Neural progenitor cell (in vitro differentiated cells): ENCODE measurements around the gene TMEM214. TPM values are rescaled to one million over a fixed set of nuclear protein-coding genes. Genes with fewer than 3 reads are reported as not detected.
A peak's percentile ranks its signal among the peaks of the same experiment; 100 is the strongest.
"Not testable (repeated sequence)": the region's sequence is repeated elsewhere in the genome, so short reads cannot be mapped to it uniquely, and the experiment has no call there.

ENCODE experiments used
- DNase-seq: peaks from one replicate; pipeline ENCODE4 v3.0.0-alpha.2; 2016; ENCODE audit warnings: low spot score
- H2AFZ ChIP-seq: fragments of 200-600 bp; sonication (generic); replicated peaks from 2 replicates; pipeline ENCODE4 v1.6.1; 2016; ENCODE audit warnings: antibody characterized with exemption
- H3F3A ChIP-seq: fragments of 200-600 bp; sonication (generic); 2 replicates; pipeline ENCODE4 v1.6.1; 2016; ENCODE audit warnings: antibody characterized with exemption, low read depth
- H3K27ac ChIP-seq: fragments of 200-600 bp; sonication (generic); 2 replicates; pipeline ENCODE4 v1.5.1; 2016; ENCODE audit warnings: mild to moderate bottlenecking
- H3K27me3 ChIP-seq: fragments of 200-600 bp; sonication (generic); 2 replicates; pipeline ENCODE4 v1.6.1; 2016; ENCODE audit warnings: mild to moderate bottlenecking, moderate library complexity
- H3K36me3 ChIP-seq: fragments of 200-600 bp; sonication (generic); 2 replicates; pipeline ENCODE4 v1.5.1; 2016
- H3K4me1 ChIP-seq: fragments of 200-600 bp; sonication (generic); 2 replicates; pipeline ENCODE4 v1.6.1; 2016; ENCODE audit warnings: mixed run types
- H3K4me2 ChIP-seq: fragments of 200-600 bp; sonication (generic); 2 replicates; pipeline ENCODE4 v1.6.1; 2016
- H3K4me3 ChIP-seq: fragments of 200-600 bp; sonication (generic); 2 replicates; pipeline ENCODE4 v1.5.1; 2016
- H3K79me2 ChIP-seq: fragments of 200-600 bp; sonication (generic); 2 replicates; pipeline ENCODE4 v1.6.1; 2016; ENCODE audit warnings: low read depth
- H3K9ac ChIP-seq: fragments of 200-600 bp; sonication (generic); 2 replicates; pipeline ENCODE4 v1.6.1; 2016
- H3K9me3 ChIP-seq: fragments of 200-600 bp; sonication (generic); 2 replicates; pipeline ENCODE4 v1.5.1; 2016; ENCODE audit warnings: low read depth
- H4K20me1 ChIP-seq: fragments of 200-600 bp; sonication (generic); 2 replicates; pipeline ENCODE4 v1.6.1; 2016; ENCODE audit warnings: low read depth
- H3K27ac Mint-ChIP-seq: 3 replicates; pipeline ENCODE4 v1.8.0; 2021; ENCODE audit warnings: mixed read lengths
- H3K27me3 Mint-ChIP-seq: 2 replicates; pipeline ENCODE4 v1.8.0; 2022; ENCODE audit warnings: low read depth, mild to moderate bottlenecking, inconsistent platforms, moderate library complexity, mixed read lengths; ENCODE audit not compliant: insufficient read depth
- H3K36me3 Mint-ChIP-seq: 3 replicates; pipeline ENCODE4 v1.8.0; 2021; ENCODE audit warnings: mixed read lengths
- H3K4me1 Mint-ChIP-seq: 3 replicates; pipeline ENCODE4 v1.8.0; 2021; ENCODE audit warnings: mixed read lengths
- H3K4me3 Mint-ChIP-seq: 3 replicates; pipeline ENCODE4 v1.8.0; 2021; ENCODE audit warnings: mild to moderate bottlenecking, moderate library complexity, mixed read lengths
- H3K9me3 Mint-ChIP-seq: 3 replicates; pipeline ENCODE4 v1.8.0; 2020; ENCODE audit warnings: mixed read lengths
- CTCF ChIP-seq: fragments of 200-600 bp; sonication (generic); IDR thresholded peaks from 2 replicates; pipeline ENCODE4 v1.5.1; 2017; ENCODE audit warnings: antibody characterized with exemption, mild to moderate bottlenecking
- EZH2 ChIP-seq: fragments of 200-600 bp; sonication (generic); IDR thresholded peaks from 2 replicates; pipeline ENCODE4 v1.6.1; 2017; ENCODE audit warnings: antibody characterized with exemption, mild to moderate bottlenecking, moderate library complexity
- EZH2phosphoT487 ChIP-seq: fragments of 200-600 bp; sonication (generic); IDR thresholded peaks from 2 replicates; pipeline ENCODE4 v1.6.1; 2017; ENCODE audit warnings: antibody characterized with exemption
- total RNA-seq: library from RNA; depleted of rRNA; stranded (reverse); fragments of >200 nt; gene quantifications from 2 replicates; pipeline ENCODE4 v1.2.3, GENCODE V29; 2015; ENCODE audit warnings: low replicate concordance

Gene TMEM214
- total RNA-seq, 1 donor from 2014 or later, result 18.1 TPM

GRCh38 chr2:27074738-27075565 is 42.2 kb downstream of the TMEM214 start:
- H3K4me1 ChIP-seq, result peaks cover 22% of the 10 kb centered on the region
- H3K27ac ChIP-seq, result no peak overlapping the region
- Mint-ChIP-seq H3K27me3 (peaks cover 2% of the 10 kb centered on the region), H3K36me3 (peaks cover 4% of the 10 kb centered on the region), H3K9me3 (no peaks in the 10 kb centered on the region), H3K4me3 (peak overlapping the region; percentile 36), H3K4me1 (peaks cover 62% of the 10 kb centered on the region), H3K27ac (peak overlapping the region; percentile 30)
- no peak overlapping the region for H2AFZ ChIP-seq
- H3K9ac ChIP-seq, result no peak overlapping the region
- peaks cover 6% of the 10 kb centered on the region for H4K20me1 ChIP-seq
- no peak overlapping the region for H3K4me3 ChIP-seq
- peaks cover 14% of the 10 kb centered on the region for H3K79me2 ChIP-seq
- H3K4me2 ChIP-seq, result no peak overlapping the region
- no peaks in the 10 kb centered on the region for H3K27me3 ChIP-seq
- H3K36me3 ChIP-seq, result no peaks in the 10 kb centered on the region
- TF ChIP-seq EZH2phosphoT487 (no peak), EZH2 (no peak), CTCF (no peak)
- peaks cover 24% of the 10 kb centered on the region for H3F3A ChIP-seq
- no peak for DNase-seq
- no peaks in the 10 kb centered on the region for H3K9me3 ChIP-seq

GRCh38 chr2:27075566-27075871 is 42.8 kb downstream of the TMEM214 start:
- not testable (repeated sequence) for H3K4me3 ChIP-seq, H3K27ac ChIP-seq, H3K9ac ChIP-seq, H2AFZ ChIP-seq, H3K27ac Mint-ChIP-seq, H3K27me3 Mint-ChIP-seq, H3K36me3 ChIP-seq, DNase-seq, H3K27me3 ChIP-seq, H3K9me3 Mint-ChIP-seq, H3K9me3 ChIP-seq, H4K20me1 ChIP-seq, H3K4me3 Mint-ChIP-seq, H3K4me2 ChIP-seq, H3K79me2 ChIP-seq, H3K36me3 Mint-ChIP-seq
- H3K4me1 Mint-ChIP-seq, result peaks cover 61% of the 10 kb centered on the region
- peaks cover 18% of the 10 kb centered on the region for H3K4me1 ChIP-seq
- H3F3A ChIP-seq, result peaks cover 20% of the 10 kb centered on the region

GRCh38 chr2:27076323-27076722 is 43.6 kb downstream of the TMEM214 start:
- Histone ChIP-seq H3K27ac (no peak overlapping the region), H3K79me2 (peaks cover under 1% of the 10 kb centered on the region), H3K9ac (no peak overlapping the region), H3F3A (peaks cover 21% of the 10 kb centered on the region), H3K27me3 (no peaks in the 10 kb centered on the region), H2AFZ (no peak overlapping the region), H3K9me3 (no peaks in the 10 kb centered on the region), H3K4me3 (no peak overlapping the region), H3K36me3 (no peaks in the 10 kb centered on the region), H3K4me2 (no peak overlapping the region), H4K20me1 (no peaks in the 10 kb centered on the region), H3K4me1 (peaks cover 16% of the 10 kb centered on the region)
- no peak overlapping the region for H3K27ac Mint-ChIP-seq
- no peaks in the 10 kb centered on the region for H3K9me3 Mint-ChIP-seq
- H3K4me3 Mint-ChIP-seq, result peak overlapping the region; percentile 1
- H3K36me3 Mint-ChIP-seq, result no peaks in the 10 kb centered on the region
- H3K4me1 Mint-ChIP-seq, result peaks cover 61% of the 10 kb centered on the region
- TF ChIP-seq EZH2phosphoT487 (no peak), EZH2 (no peak), CTCF (no peak)
- DNase-seq, result no peak
- peaks cover 2% of the 10 kb centered on the region for H3K27me3 Mint-ChIP-seq

- no peaks in the 10 kb centered on the region for H3K9me3 Mint-ChIP-seq
- H3K36me3 ChIP-seq, result no peaks in the 10 kb centered on the region
- no peak for DNase-seq
- H3K4me2 ChIP-seq, result no peak overlapping the region
- H3K79me2 ChIP-seq, result no peaks in the 10 kb centered on the region
- no peaks in the 10 kb centered on the region for H3K27me3 ChIP-seq
- H3K9me3 ChIP-seq, result no peaks in the 10 kb centered on the region
- H3K4me1 Mint-ChIP-seq, result peaks cover 62% of the 10 kb centered on the region
- no peaks in the 10 kb centered on the region for H3K36me3 Mint-ChIP-seq
- H3K27ac Mint-ChIP-seq, result peak overlapping the region; percentile 50
- peaks cover 20% of the 10 kb centered on the region for H3K4me1 ChIP-seq
- H3K4me3 ChIP-seq, result no peak overlapping the region
- TF ChIP-seq CTCF, result no peak
- TF ChIP-seq EZH2phosphoT487, result no peak
- no peak for TF ChIP-seq EZH2
- no peak overlapping the region for H2AFZ ChIP-seq
- H3F3A ChIP-seq, result peaks cover 22% of the 10 kb centered on the region
- no peak overlapping the region for H3K27ac ChIP-seq
- no peak overlapping the region for H3K9ac ChIP-seq
- H4K20me1 ChIP-seq, result no peaks in the 10 kb centered on the region
- H3K4me3 Mint-ChIP-seq, result peak overlapping the region; percentile 27
- peaks cover 2% of the 10 kb centered on the region for H3K27me3 Mint-ChIP-seq
These were observed 44.5 kb downstream of the TMEM214 start for GRCh38 chr2:27077231-27077630.
